Cardiac fibroblast (primary cell): ENCODE results near the gene INSIG2.
A peak's percentile ranks its signal among the peaks of the same experiment; 100 is the strongest.

Source experiments
- DNase-seq, 2 donors: peaks; one replicate each; pipeline versions ENCODE4 v3.0.0 to v3.0.0-alpha.2; 2010; ENCODE audit warnings: low read depth in 2 of 2
- H3K4me3 ChIP-seq, 2 donors: replicated peaks in 1 of 2; 1 replicate in 1 of 2; 2 replicates in 1 of 2; pipeline ENCODE4 v1.5.1; 2011; ENCODE audit warnings: low read depth in 2 of 2, low read length in 2 of 2, mild to moderate bottlenecking in 2 of 2, moderate library complexity in 1 of 2
- TF ChIP-seq, protein P1 (sequence below): IDR thresholded peaks from one replicate; pipeline ENCODE4 v1.5.1; 2011; ENCODE audit warnings: low read depth, mild to moderate bottlenecking, low read length, inconsistent platforms

INSIG2 gene

DNA sequence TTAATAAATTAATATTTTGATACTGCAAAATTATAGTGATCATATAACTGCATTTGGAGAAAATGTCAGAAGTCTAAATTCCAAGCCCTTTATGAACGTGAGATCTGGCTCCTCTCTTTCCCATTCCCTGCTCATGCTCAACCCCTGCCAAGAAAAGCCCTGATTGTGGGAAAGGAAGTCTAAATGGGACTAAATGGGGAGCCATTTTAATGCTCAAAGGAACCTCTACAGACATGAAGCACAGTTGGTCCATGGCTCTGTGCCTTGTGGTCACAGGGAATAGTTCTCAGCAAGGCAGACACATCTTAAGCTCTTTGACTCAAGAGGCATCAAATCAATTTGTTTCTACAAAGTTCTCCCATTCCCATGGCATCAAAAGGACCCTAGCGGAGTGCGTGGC lies 29.3 kb upstream of the INSIG2 start:
- H3K4me3 ChIP-seq = no peak overlapping the region
- no peak for DNase-seq
- TF ChIP-seq, protein P1, sequence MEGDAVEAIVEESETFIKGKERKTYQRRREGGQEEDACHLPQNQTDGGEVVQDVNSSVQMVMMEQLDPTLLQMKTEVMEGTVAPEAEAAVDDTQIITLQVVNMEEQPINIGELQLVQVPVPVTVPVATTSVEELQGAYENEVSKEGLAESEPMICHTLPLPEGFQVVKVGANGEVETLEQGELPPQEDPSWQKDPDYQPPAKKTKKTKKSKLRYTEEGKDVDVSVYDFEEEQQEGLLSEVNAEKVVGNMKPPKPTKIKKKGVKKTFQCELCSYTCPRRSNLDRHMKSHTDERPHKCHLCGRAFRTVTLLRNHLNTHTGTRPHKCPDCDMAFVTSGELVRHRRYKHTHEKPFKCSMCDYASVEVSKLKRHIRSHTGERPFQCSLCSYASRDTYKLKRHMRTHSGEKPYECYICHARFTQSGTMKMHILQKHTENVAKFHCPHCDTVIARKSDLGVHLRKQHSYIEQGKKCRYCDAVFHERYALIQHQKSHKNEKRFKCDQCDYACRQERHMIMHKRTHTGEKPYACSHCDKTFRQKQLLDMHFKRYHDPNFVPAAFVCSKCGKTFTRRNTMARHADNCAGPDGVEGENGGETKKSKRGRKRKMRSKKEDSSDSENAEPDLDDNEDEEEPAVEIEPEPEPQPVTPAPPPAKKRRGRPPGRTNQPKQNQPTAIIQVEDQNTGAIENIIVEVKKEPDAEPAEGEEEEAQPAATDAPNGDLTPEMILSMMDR = no peak

DNA sequence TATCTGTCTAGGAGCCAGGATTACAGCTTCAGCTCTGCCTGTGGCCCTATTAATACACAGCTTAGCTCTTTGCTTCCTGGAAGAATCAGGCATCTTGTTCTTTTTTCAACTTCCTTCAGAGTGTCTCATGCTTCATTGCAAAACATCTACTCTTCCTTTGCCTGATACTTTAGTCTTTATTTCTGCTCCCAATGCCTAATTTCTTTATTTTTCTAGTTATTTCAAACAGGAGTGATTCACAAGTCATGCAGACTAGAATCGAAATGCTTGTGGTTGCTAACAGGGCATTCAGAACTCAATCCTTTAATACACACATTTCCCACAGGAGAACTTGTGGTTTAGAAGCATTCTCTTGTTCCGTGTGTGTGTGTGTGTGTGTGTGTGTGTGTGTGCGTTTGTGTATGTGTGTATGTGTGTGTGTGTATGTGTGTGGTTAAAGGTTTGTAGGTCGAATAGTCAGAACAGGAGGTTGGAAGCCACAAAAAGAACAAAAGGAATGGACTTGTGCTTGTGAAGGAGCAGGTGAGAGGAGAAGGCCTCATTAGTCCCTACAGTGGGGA lies 28.3 kb upstream of the INSIG2 start:
- DNase-seq = peak; percentile 72 to 91
- TF ChIP-seq, protein P1 = no peak
- no peak overlapping the region for H3K4me3 ChIP-seq

DNA sequence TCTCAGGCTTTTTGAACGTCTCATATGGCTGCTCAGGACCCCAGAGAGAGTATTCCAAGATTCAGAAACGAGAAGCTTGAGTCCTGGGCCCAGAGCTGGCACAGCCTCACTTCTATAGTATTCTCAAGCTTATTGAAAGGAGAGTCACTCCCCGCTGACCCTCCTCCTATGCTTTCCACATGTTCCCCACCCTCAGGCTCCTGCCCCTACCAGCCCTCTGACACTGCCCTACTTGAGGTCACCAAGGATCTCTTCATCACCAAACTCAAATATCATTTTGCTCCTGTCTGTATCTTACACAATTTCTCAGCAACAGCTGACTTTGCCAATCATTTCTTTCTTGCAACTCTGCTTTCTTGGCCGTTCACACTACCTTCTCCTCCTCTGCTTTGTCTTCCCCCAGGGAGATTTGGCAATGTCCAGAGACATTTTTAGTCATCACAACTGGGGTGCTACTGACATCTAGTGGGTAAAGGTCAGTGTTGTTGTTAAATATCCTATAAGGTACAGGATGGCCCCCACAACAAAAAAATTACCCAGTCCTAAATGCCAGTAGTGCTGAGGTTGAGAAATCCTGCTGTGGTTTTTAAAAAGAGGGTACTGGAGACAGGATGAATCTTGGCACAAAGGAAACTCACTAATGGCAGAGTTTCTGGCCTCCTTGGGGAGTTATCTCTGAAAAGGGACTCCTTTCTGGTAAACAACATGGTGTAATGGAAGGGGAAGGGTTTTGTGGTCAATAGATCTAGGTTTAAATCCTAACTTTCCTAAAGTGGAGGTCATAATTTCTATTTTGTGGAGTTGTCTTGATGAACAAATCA lies 26.9 kb upstream of the INSIG2 start:
- TF ChIP-seq, protein P1 = peak; percentile 48
- peak; percentile 80 to 84 for DNase-seq

DNA sequence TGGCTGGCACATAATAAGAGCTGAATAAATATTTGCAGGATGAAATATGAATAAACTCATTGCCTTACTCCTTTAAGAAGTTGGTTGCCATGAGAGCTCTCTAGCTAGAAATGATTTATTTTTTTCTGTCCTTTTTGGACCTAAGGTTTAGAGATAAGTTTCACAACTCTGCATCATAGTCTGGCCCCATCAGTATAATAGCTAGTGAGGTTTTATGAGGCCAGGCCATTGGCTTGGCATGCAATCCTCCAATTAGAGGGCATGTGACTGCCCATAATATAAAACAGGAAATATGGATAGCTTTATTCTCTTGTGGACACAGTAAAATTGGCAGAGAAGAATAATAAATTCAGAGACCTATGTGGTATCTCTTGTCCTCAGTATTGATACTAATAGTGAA lies 26.2 kb upstream of the INSIG2 start:
- no peak overlapping the region for H3K4me3 ChIP-seq
- TF ChIP-seq, protein P1 = no peak
- peak in 1 of 2 donors; percentile 47 for DNase-seq

More for the DNA sequence above, 26.9 kb upstream of the INSIG2 start:
- H3K4me3 ChIP-seq = no peak overlapping the region

DNA sequence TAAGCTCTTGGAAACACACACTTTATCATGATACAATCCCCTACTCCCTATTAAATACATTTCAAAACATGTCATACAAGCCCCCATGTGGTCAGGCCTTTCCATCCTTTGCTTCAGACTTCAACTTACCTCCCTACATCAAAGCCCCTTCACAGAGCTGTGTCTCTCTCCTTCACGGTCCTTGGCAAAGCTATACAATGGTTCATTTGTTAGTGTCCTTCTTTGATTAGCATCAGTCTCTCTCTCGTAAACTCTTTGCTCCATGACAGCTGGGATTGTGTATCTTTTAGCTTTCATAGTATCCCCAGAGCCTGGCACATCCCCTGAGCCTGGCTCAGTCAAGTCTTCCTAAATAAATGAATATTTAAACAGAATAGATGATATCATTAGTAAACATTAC lies 25.6 kb upstream of the INSIG2 start:
- H3K4me3 ChIP-seq = no peak overlapping the region
- no peak for DNase-seq
- TF ChIP-seq, protein P1 = no peak

DNA sequence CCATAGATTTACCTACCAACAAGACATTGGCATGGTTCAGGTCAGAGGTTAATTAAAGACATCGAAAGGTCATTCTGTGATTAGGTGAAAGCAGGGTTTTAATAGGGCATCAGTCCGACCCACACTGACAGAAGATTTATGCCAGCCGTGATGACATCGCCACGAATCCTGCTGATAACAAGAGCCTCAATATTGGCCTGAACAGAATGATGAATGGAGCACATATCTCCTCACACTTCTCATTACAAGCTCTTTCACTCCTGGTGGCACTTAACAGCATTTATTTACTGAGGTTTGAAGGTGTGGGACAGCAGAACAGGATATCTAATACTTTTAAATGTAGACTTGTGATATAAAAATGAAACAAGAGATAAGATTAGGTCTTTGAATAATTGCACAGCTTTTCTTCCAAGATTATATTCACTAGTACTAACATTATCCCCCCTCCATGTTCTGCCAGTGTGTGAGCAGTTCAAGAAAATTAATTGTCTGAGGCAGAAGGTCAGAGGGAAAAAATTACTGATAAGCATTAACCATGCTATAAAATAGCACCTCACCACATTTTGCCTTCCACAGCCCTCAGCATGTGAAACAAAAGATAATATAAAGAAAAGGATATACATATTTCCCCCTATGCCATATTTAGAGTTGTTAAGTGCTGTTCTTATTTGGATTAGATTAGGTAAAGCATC lies 23.1 kb upstream of the INSIG2 start:
- TF ChIP-seq, protein P1 = no peak
- DNase-seq = no peak
- H3K4me3 ChIP-seq = no peak overlapping the region
